OCI-LY3 (cell line): ENCODE measurements around the gene DIAPH2.

ENCODE experiments used
- EZH2phosphoT487 ChIP-seq: fragments of 200-600 bp; shearing (Covaris generic); IDR thresholded peaks from 2 replicates; pipeline ENCODE4 v1.6.1; 2018; ENCODE audit warnings: antibody characterized with exemption, mixed run types, low read depth
- TF ChIP-seq, protein P1 (sequence below): fragments of 200-600, 300-600 bp; sonication (generic); IDR thresholded peaks from 2 replicates; pipeline ENCODE4 v1.5.1; 2014; ENCODE audit warnings: antibody characterized with exemption, low read length, low read depth

GRCh38 chrX:97446298-97446882, 761.7 kb downstream of the DIAPH2 start:
- TF ChIP-seq, protein P1, sequence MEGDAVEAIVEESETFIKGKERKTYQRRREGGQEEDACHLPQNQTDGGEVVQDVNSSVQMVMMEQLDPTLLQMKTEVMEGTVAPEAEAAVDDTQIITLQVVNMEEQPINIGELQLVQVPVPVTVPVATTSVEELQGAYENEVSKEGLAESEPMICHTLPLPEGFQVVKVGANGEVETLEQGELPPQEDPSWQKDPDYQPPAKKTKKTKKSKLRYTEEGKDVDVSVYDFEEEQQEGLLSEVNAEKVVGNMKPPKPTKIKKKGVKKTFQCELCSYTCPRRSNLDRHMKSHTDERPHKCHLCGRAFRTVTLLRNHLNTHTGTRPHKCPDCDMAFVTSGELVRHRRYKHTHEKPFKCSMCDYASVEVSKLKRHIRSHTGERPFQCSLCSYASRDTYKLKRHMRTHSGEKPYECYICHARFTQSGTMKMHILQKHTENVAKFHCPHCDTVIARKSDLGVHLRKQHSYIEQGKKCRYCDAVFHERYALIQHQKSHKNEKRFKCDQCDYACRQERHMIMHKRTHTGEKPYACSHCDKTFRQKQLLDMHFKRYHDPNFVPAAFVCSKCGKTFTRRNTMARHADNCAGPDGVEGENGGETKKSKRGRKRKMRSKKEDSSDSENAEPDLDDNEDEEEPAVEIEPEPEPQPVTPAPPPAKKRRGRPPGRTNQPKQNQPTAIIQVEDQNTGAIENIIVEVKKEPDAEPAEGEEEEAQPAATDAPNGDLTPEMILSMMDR, result peak; percentile 24; the same call in 1 of the 2 replicates
- no peak for TF ChIP-seq EZH2phosphoT487
